WERI-Rb-1 (cell line): ENCODE measurements around the gene PBXIP1.

ENCODE experiments used
- DNase-seq: peaks from one replicate; pipeline ENCODE4 v3.0.0-alpha.2; 2020
- H3K27ac ChIP-seq: fragments of 250-450 bp; sonication (Bioruptor Pico); 2 replicates; pipeline ENCODE4 v1.5.1; 2020; ENCODE audit warnings: mild to moderate bottlenecking, moderate library complexity
- H3K27me3 ChIP-seq: fragments of 250-450 bp; sonication (Bioruptor Pico); 2 replicates; pipeline ENCODE4 v1.5.1; 2021; ENCODE audit warnings: mild to moderate bottlenecking, low read depth, moderate library complexity; ENCODE audit not compliant: insufficient read depth, severe bottlenecking
- H3K36me3 ChIP-seq: fragments of 250-450 bp; sonication (Bioruptor Pico); 2 replicates; pipeline ENCODE4 v1.5.1; 2020; ENCODE audit warnings: mild to moderate bottlenecking, moderate library complexity
- H3K4me3 ChIP-seq: 2 replicates; pipeline ENCODE4 v1.5.1; 2011; ENCODE audit warnings: low read depth, mild to moderate bottlenecking, control low read depth, low read length
- H3K9me3 ChIP-seq: fragments of 250-450 bp; sonication (Bioruptor Pico); 2 replicates; pipeline ENCODE4 v1.5.1; 2021; ENCODE audit warnings: mild to moderate bottlenecking, moderate library complexity; ENCODE audit not compliant: severe bottlenecking
- CTCF ChIP-seq: IDR thresholded peaks from 2 replicates; pipeline ENCODE4 v1.5.1; 2011; ENCODE audit warnings: low read depth, mild to moderate bottlenecking, control low read depth, inconsistent platforms, low read length

The PBXIP1 gene

GRCh38 chr1:154974102-154974807 lies 18.4 kb upstream of the PBXIP1 start, which contains the start of gene CKS1B:
CKS1B (plus strand) TSS chr1:154974681; CDS start chr1:154974746, 65 bp downstream.
- DNase-seq = peak; percentile 100
- H3K27me3 ChIP-seq = no peaks in the 10 kb centered on the region
- H3K9me3 ChIP-seq = no peaks in the 10 kb centered on the region
- peaks cover 22% of the 10 kb centered on the region for H3K36me3 ChIP-seq
- peak within 1 kb of the TSS; percentile 55 for H3K4me3 ChIP-seq
- no peak for TF ChIP-seq CTCF
- H3K27ac ChIP-seq = peak within 1 kb of the TSS; percentile 89

- peak overlapping the region; percentile 89 for H3K27ac ChIP-seq
- H3K27me3 ChIP-seq = no peaks in the 10 kb centered on the region
- TF ChIP-seq CTCF = peak; percentile 20; the same call in 1 of the 2 replicates
- H3K9me3 ChIP-seq = no peaks in the 10 kb centered on the region
- DNase-seq = peak; percentile 100
- peak overlapping the region; percentile 55 for H3K4me3 ChIP-seq
- peaks cover 18% of the 10 kb centered on the region for H3K36me3 ChIP-seq
These were observed 17.6 kb upstream of the PBXIP1 start for GRCh38 chr1:154973344-154974101.

- H3K9me3 ChIP-seq = no peaks in the 10 kb centered on the region
- no peak for TF ChIP-seq CTCF
- peak; percentile 64 for DNase-seq
- peaks cover 17% of the 10 kb centered on the region for H3K36me3 ChIP-seq
- no peaks in the 10 kb centered on the region for H3K27me3 ChIP-seq
- H3K27ac ChIP-seq = peak overlapping the region; percentile 89
- peak overlapping the region; percentile 55 for H3K4me3 ChIP-seq
These were observed 16.8 kb upstream of the PBXIP1 start for GRCh38 chr1:154972517-154973343.

- Histone ChIP-seq H3K27me3 (no peaks in the 10 kb centered on the region), H3K4me3 (no peak overlapping the region), H3K36me3 (peaks cover 17% of the 10 kb centered on the region), H3K27ac (peak overlapping the region; percentile 25; the same call in 1 of the 2 replicates), H3K9me3 (no peaks in the 10 kb centered on the region)
- no peak for DNase-seq
- TF ChIP-seq CTCF = no peak
These were observed 16.3 kb upstream of the PBXIP1 start for GRCh38 chr1:154972213-154972516.

GRCh38 chr1:154971341-154971998 lies 15.6 kb upstream of the PBXIP1 start:
- Histone ChIP-seq H3K4me3 (no peak overlapping the region), H3K36me3 (peaks cover 24% of the 10 kb centered on the region), H3K27ac (peak overlapping the region; percentile 51), H3K27me3 (no peaks in the 10 kb centered on the region), H3K9me3 (no peaks in the 10 kb centered on the region)
- TF ChIP-seq CTCF = no peak
- DNase-seq = no peak
